GM08714 (cell line): ENCODE measurements around the gene HMCN2.

Experiments used
- H3K4me3 ChIP-seq: fragments of 200-500 bp; sonication (Bioruptor generic); 2 replicates; pipeline ENCODE4 v1.5.1; 2014; ENCODE audit warnings: mild to moderate bottlenecking, low read length, inconsistent platforms
- ZNF274 ChIP-seq: IDR thresholded peaks from 2 replicates; pipeline ENCODE4 v1.6.1; 2012; ENCODE audit warnings: mild to moderate bottlenecking, low read depth, low read length

HMCN2 gene

GRCh38 chr9:130414910-130415746 lies 149.6 kb downstream of the HMCN2 start:
- TF ChIP-seq ZNF274 = no peak
- no peak overlapping the region for H3K4me3 ChIP-seq

- TF ChIP-seq ZNF274 = no peak
- H3K4me3 ChIP-seq = no peak overlapping the region
These were observed 152.0 kb downstream of the HMCN2 start for GRCh38 chr9:130417602-130418001.

- no peak for TF ChIP-seq ZNF274
- H3K4me3 ChIP-seq = no peak overlapping the region
These were observed 153.2 kb downstream of the HMCN2 start for GRCh38 chr9:130418776-130419175.

- TF ChIP-seq ZNF274 = no peak
- H3K4me3 ChIP-seq = no peak overlapping the region
These were observed 154.0 kb downstream of the HMCN2 start for GRCh38 chr9:130419521-130420035.

GRCh38 chr9:130421154-130421801 lies 155.7 kb downstream of the HMCN2 start:
- no peak for TF ChIP-seq ZNF274
- H3K4me3 ChIP-seq = no peak overlapping the region

- TF ChIP-seq ZNF274 = no peak
- H3K4me3 ChIP-seq = no peak overlapping the region
These were observed 156.3 kb downstream of the HMCN2 start for GRCh38 chr9:130421802-130422276.

- TF ChIP-seq ZNF274 = no peak
- no peak overlapping the region for H3K4me3 ChIP-seq
These were observed 157.0 kb downstream of the HMCN2 start for GRCh38 chr9:130422546-130422945.

GRCh38 chr9:130423272-130423671 lies 157.7 kb downstream of the HMCN2 start:
- no peak overlapping the region for H3K4me3 ChIP-seq
- no peak for TF ChIP-seq ZNF274

- no peak overlapping the region for H3K4me3 ChIP-seq
- TF ChIP-seq ZNF274 = no peak
These were observed 159.3 kb downstream of the HMCN2 start for GRCh38 chr9:130424595-130425454.

- no peak for TF ChIP-seq ZNF274
- no peak overlapping the region for H3K4me3 ChIP-seq
These were observed 160.3 kb downstream of the HMCN2 start for GRCh38 chr9:130425741-130426466.

- no peak overlapping the region for H3K4me3 ChIP-seq
- no peak for TF ChIP-seq ZNF274
These were observed 160.9 kb downstream of the HMCN2 start for GRCh38 chr9:130426467-130426773.

GRCh38 chr9:130426883-130427282 lies 161.3 kb downstream of the HMCN2 start:
- no peak overlapping the region for H3K4me3 ChIP-seq
- no peak for TF ChIP-seq ZNF274

GRCh38 chr9:130427326-130427725 lies 161.8 kb downstream of the HMCN2 start:
- H3K4me3 ChIP-seq = no peak overlapping the region
- TF ChIP-seq ZNF274 = no peak
